Pancreas (tissue), 10 donors: Measurements from ENCODE around the gene ETFA. TPM values are rescaled to one million over a fixed set of nuclear protein-coding genes. Genes with fewer than 3 reads are reported as not detected.

Experiments
- ATAC-seq, 4 donors: fragments of 200-7000 bp; cut with Tn5 transposase; one replicate each; pipeline versions ENCODE4 v1.8.0 to v1.9.1; 2020; ENCODE audit warnings: mild to moderate bottlenecking in 4 of 4, moderate library complexity in 4 of 4
- DNase-seq, 6 donors: peaks; one replicate each; pipeline ENCODE4 v3.0.0-alpha.2; 2020
- FAIRE-seq: peaks from 2 replicates; lab custom pipeline; 2012; peaks lifted over from hg19 to GRCh38; lab: Jason Lieb, UNC
- H3K27ac ChIP-seq, 4 donors: fragments of 200-600 bp; sonication (generic); 1 replicate in 3 of 4; 2 replicates in 1 of 4; pipeline versions ENCODE4 v1.5.0 to v1.8.0; 2020
- H3K27me3 ChIP-seq, 4 donors: fragments of 200-600 bp; one replicate each; pipeline ENCODE4 v1.8.0; 2021
- H3K36me3 ChIP-seq, 3 donors: fragments of 200-600 bp; sonication (generic) in 1 of 3; one replicate each; pipeline versions ENCODE4 v1.5.0 to v1.8.0; 2020 to 2021
- H3K4me1 ChIP-seq, 3 donors: fragments of 200-600 bp; one replicate each; pipeline ENCODE4 v1.8.0; 2021
- H3K4me3 ChIP-seq, 4 donors: fragments of 200-600 bp; sonication (generic) in 2 of 4; one replicate each; pipeline versions ENCODE4 v1.5.0 to v1.8.0; 2020 to 2021
- H3K9me3 ChIP-seq, 4 donors: fragments of 200-600 bp; one replicate each; pipeline ENCODE4 v1.8.0; 2021
- WGBS, 2 donors: extraction: QIAGEN DNeasy Blood & Tissue Kit; methylation state at CpG; one replicate each; pipeline ENCODE4 v1.1.7; 2013; 5-methylcytosine and 5-hydroxymethylcytosine counted together
- intact Hi-C, 3 donors: fragments of 100-400 bp; cut with DNase I; formaldehyde crosslinking; loops; one replicate each; pipeline versions ENCODE4 v1.11.1 to v1.14.2; 2022
- polyA plus RNA-seq, 2 donors: library from polyadenylated mRNA; stranded (reverse); fragments of 200-250 nt; gene quantifications; one replicate each; pipeline ENCODE4 v1.2.3, GENCODE V29; 2013
- total RNA-seq, 6 donors: library from RNA; stranded (reverse); fragmentation: NEBNext Ultra II Directional in 4 of 6; extraction: Animal tissue kit (Norgen Biotek cat#: 25700) in 4 of 6; gene quantifications; one replicate each; pipeline versions ENCODE4 v1.2.1 to v1.2.4, GENCODE V29; 2021 to 2023
- TF ChIP-seq, protein P1 (sequence below), 4 donors: fragments of 200-600 bp; sonication (generic) in 3 of 4; IDR thresholded peaks; one replicate each; pipeline versions ENCODE4 v1.5.0 to v1.8.0; 2021; ENCODE audit warnings: antibody characterized with exemption in 4 of 4
- donor health status: healthy with polysubstance abuse.
- donor health status: DM: no; HTN: no; CAD: no; lungs with moderate emphysema.
- donor health status: DM: no; HTN: no; CAD: no.
- donor health status: control.
- donor health status: control.
- donor health status: Bipolar disorder and iron deficiency.
- donor health status: DM: yes; HTN: yes; CAD: no.
- donor health status: DM: no; HTN: no; CAD: no.
- donor health status: DM: no; HTN: no; CAD: no.
- donor health status: DM: yes; HTN: yes; CAD: no.

The ETFA gene
- total and polyA plus RNA-seq, 8 donors = 27.5 to 51.2 (median 42.3) TPM

DNA sequence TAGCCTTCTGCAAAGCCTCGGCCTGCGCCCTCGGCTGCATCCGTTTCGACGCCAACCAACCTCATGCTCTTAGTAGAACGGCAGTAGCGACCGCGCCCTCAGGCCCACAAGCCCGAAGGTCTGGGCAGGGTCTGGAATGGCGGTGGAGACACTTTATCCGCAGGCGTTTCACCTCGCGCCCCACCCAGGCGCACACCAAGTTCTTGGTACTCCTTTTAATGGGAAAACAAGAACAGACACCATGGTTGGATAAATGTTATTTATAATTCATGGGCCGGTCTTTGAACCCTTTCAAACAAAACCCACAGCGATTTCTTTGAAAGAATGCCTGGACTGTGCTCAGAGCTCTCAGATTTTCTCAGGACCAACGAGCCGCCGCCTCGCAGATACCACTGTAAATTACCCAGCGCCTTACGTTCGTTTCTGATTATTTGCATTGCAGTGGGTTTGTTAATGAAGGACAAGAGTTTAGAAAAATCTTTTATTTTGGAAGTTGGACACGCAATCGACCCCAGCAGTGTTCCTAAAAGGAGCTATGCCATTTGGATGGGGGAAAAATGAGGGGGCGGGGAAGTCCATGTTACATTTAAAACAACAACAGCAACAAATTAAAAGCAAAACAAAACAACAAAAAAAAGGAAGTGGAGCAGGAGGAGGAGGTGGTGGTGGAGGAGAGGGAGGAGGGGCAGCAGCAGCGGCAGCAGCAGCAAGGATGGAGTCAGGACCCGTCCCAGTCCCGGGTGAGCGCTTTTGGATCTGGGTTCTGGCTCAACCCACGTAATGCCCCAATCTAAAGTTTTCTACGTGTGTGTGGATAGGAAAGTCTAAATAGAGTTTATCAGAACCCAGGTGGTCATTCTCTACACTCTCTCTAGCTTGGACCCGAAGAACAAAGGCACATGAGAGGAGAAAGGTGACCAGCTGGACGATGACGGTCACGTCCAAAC lies 24.3 kb upstream of the ETFA start:
- Histone ChIP-seq H3K36me3 (no peaks in the 10 kb centered on the region), H3K27me3 (peaks cover 0 to 49% (median 15%) of the 10 kb centered on the region in 4 donors), H3K4me1 (peaks cover 0 to 19% (median 0%) of the 10 kb centered on the region in 3 donors), H3K4me3 (peak overlapping the region in 1 of 4 donors; percentile 2), H3K27ac (no peak overlapping the region), H3K9me3 (no peaks in the 10 kb centered on the region)
- intact Hi-C loops = no loop called here
- DNase-seq = no peak
- TF ChIP-seq, protein P1, sequence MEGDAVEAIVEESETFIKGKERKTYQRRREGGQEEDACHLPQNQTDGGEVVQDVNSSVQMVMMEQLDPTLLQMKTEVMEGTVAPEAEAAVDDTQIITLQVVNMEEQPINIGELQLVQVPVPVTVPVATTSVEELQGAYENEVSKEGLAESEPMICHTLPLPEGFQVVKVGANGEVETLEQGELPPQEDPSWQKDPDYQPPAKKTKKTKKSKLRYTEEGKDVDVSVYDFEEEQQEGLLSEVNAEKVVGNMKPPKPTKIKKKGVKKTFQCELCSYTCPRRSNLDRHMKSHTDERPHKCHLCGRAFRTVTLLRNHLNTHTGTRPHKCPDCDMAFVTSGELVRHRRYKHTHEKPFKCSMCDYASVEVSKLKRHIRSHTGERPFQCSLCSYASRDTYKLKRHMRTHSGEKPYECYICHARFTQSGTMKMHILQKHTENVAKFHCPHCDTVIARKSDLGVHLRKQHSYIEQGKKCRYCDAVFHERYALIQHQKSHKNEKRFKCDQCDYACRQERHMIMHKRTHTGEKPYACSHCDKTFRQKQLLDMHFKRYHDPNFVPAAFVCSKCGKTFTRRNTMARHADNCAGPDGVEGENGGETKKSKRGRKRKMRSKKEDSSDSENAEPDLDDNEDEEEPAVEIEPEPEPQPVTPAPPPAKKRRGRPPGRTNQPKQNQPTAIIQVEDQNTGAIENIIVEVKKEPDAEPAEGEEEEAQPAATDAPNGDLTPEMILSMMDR (IDR thresholded peaks at IDR 0.05) = no peak
- ATAC-seq = no peak
- FAIRE-seq = no peak
- WGBS, 2 donors = 20 to 21% methylated on average over 39 of the region's 39 CpGs

DNA sequence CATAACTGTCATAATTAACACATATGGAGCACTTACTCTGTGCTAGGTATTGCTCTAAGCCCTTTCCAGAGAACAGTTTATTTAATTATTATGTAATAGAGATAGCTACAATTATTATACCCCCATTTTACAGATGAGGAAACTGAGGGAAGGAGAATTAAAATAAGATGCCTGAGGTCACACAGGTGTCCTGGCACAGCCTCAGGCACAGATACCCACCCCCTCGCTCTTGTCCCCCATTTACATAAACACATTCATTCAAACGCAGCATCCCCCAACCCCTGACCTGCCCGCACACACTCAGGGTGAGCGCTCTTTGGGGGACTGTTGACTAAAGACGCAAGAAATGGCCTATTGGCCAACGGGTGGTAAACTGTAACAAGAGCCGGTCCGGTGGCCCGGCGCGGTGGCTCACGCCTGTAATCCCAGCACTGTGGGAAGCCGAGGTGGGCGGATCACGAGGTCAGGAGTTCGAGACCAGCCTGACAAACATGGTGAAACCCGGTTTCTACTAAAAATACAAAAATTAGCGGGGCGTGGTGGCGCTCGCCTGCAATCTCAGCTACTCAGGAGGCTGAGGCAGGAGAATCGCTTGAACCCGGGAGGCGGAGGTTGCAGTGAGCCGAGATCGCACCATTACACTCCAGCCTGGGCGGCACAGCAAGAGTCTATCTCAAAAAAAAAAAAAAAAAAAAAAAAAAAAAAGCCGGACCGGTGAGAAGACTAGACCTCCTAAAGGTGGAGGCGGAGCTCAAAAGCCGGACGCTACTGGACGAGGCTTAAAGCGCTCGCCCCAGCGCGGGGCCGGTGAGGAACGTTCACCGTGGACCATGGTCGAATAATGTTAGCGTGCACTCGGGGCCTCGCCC lies 23.4 kb upstream of the ETFA start:
- FAIRE-seq (no peak), ATAC-seq (no peak), DNase-seq (no peak)
- H3K4me1 ChIP-seq = peaks cover 0 to 10% (median 0%) of the 10 kb centered on the region in 3 donors
- TF ChIP-seq, protein P1 (IDR thresholded peaks at IDR 0.05) = no peak
- peaks cover 0 to 46% (median 15%) of the 10 kb centered on the region in 4 donors for H3K27me3 ChIP-seq
- no peaks in the 10 kb centered on the region for H3K9me3 ChIP-seq
- H3K27ac ChIP-seq = no peak overlapping the region
- intact Hi-C loops = no loop called here
- H3K36me3 ChIP-seq = no peaks in the 10 kb centered on the region
- 34% methylated on average over 43 to 44 of the region's 44 CpGs for WGBS, 2 donors
- H3K4me3 ChIP-seq = no peak overlapping the region

DNA sequence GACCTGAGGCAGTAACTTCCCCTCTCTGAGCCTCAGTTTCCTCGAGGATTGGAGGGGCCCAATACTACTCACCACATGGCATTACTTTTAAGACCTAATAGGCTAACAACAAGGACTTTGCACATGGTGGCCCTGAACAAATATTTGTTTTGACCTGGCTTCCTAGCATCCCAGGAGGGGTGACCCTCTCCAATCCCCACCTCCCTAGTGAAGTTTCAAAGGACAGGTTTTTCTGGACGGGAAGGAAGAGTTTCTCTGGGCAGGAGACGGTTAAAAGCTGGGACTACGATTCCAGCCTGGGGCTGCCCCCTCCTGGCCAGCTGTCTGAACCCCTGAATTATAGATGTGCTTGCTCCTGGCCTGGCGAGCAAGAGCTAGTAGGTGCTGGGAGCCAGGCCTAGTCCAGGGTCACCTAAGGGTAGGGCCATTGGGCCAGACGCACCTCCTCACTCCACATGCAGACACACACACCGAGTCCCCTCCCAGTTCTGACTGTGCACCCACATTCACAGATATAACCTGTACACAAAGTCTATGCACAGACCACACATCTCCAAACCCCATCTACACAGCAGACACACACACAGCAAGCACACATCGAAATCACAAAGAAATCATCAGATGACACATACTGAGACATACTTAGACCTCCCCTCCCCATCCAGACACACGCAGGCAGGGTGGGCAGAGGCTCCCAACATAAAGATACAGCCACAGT lies 22.6 kb upstream of the ETFA start:
- 59 to 62% methylated on average over 9 of the region's 9 CpGs for WGBS, 2 donors
- no peaks in the 10 kb centered on the region for H3K36me3 ChIP-seq
- FAIRE-seq = no peak
- TF ChIP-seq, protein P1 (IDR thresholded peaks at IDR 0.05) = no peak
- intact Hi-C loops = no loop called here
- peaks cover 0 to 38% (median 15%) of the 10 kb centered on the region in 4 donors for H3K27me3 ChIP-seq
- H3K4me3 ChIP-seq = no peak overlapping the region
- H3K4me1 ChIP-seq = peaks cover 0 to 8% (median 0%) of the 10 kb centered on the region in 3 donors
- no peak overlapping the region for H3K27ac ChIP-seq
- no peak for DNase-seq
- no peaks in the 10 kb centered on the region for H3K9me3 ChIP-seq
- no peak for ATAC-seq

DNA sequence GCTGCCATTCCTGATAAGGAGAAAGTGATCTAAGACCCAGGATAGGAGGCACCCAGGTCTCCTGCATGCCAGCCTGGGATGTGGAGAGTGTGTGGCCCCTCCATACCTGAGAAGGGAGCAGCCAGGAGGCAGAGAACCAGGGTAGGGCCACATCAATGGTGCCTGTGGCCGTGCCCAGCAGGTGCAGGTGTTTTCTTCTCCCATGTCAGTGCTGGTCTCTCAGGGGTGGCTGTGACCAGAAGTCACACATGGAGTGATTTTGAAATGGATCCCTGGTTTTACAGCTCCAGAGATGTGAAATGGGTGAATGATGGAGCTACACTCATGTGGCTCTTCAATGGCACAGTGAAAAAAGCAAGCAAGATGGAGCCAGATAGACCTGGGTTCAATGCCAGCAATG lies 22.0 kb upstream of the ETFA start:
- Histone ChIP-seq H3K27me3 (peaks cover 0 to 33% (median 13%) of the 10 kb centered on the region in 4 donors), H3K4me3 (no peak overlapping the region), H3K36me3 (no peaks in the 10 kb centered on the region), H3K27ac (no peak overlapping the region), H3K4me1 (peaks cover 0 to 8% (median 0%) of the 10 kb centered on the region in 3 donors), H3K9me3 (no peaks in the 10 kb centered on the region)
- no peak for DNase-seq
- TF ChIP-seq, protein P1 (IDR thresholded peaks at IDR 0.05) = no peak
- FAIRE-seq = no peak
- WGBS, 2 donors = 85 to 91% methylated on average over 1 of the region's 1 CpG
- no peak for ATAC-seq
- intact Hi-C loops = no loop called here
